Large intestine (tissue), 3 donors: ENCODE measurements around the gene INPP4B. TPM values are rescaled to one million over a fixed set of nuclear protein-coding genes. Genes with fewer than 3 reads are reported as not detected.

Experiments
- DNase-seq, 2 donors: peaks; one replicate each; pipeline versions ENCODE4 v3.0.0 to v3.0.0-alpha.2; 2013
- H3K27ac ChIP-seq: one replicate; pipeline ENCODE4 v1.5.1; 2013; ENCODE audit warnings: low read length
- H3K27me3 ChIP-seq: 2 replicates; pipeline ENCODE4 v1.6.1; 2013; ENCODE audit warnings: low read length; ENCODE audit not compliant: control insufficient read depth, insufficient read depth
- H3K36me3 ChIP-seq: 2 replicates; pipeline ENCODE4 v1.6.1; 2013; ENCODE audit warnings: low read length; ENCODE audit not compliant: control insufficient read depth, insufficient read depth
- H3K4me1 ChIP-seq: one replicate; pipeline ENCODE4 v1.6.1; 2013; ENCODE audit warnings: low read length; ENCODE audit not compliant: control insufficient read depth, insufficient read depth
- H3K4me3 ChIP-seq: one replicate; pipeline ENCODE4 v1.5.1; 2013; ENCODE audit warnings: low read length
- H3K9me3 ChIP-seq: one replicate; pipeline ENCODE4 v1.6.1; 2013; ENCODE audit warnings: mild to moderate bottlenecking, low read depth, low read length, moderate library complexity; ENCODE audit not compliant: control insufficient read depth
- WGBS: methylation state at CpG from one replicate; pipeline ENCODE4 v1.1.5; 2013; ENCODE audit warnings: low lambda C conversion rate; ENCODE audit not compliant: insufficient coverage; 5-methylcytosine and 5-hydroxymethylcytosine counted together
- polyA plus RNA-seq: library from polyadenylated mRNA; unstranded; fragments of 120-200 nt; gene quantifications from one replicate; pipeline ENCODE4 v1.2.1, GENCODE V29; 2013

Gene INPP4B
- polyA plus RNA-seq, 1 donor = 6.6 TPM

GRCh38 chr4:142034101-142034500 lies 812.0 kb downstream of the INPP4B start:
- no peak overlapping the region for H3K4me3 ChIP-seq
- H3K27me3 ChIP-seq = no peaks in the 10 kb centered on the region
- no peaks in the 10 kb centered on the region for H3K9me3 ChIP-seq
- H3K27ac ChIP-seq = no peak overlapping the region
- WGBS = no CpG with 5 or more reads among the region's 3 CpGs
- no peaks in the 10 kb centered on the region for H3K36me3 ChIP-seq
- no peaks in the 10 kb centered on the region for H3K4me1 ChIP-seq
- no peak for DNase-seq

DNA sequence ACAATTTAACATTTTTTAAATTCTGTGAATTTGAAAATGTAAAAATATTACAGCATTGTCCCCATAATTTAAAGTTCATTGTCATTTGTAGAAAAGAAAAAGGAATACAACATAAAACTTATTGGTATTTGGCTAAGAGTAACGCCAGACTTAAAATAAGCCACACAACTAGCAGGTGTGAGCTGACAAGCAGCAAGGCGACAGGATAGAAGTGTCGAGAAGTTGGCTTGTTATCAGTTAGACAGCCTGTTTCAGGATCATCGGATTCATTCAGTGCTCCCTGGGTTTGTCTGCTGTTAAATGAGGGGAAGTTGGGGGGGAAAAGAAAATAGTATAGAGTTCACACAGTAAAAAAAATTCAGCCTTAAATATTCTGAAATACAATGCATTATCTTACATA lies 816.1 kb downstream of the INPP4B start:
- H3K36me3 ChIP-seq = no peaks in the 10 kb centered on the region
- H3K27ac ChIP-seq = no peak overlapping the region
- H3K9me3 ChIP-seq = no peaks in the 10 kb centered on the region
- no peaks in the 10 kb centered on the region for H3K4me1 ChIP-seq
- no peak for DNase-seq
- H3K27me3 ChIP-seq = no peaks in the 10 kb centered on the region
- no CpG with 5 or more reads among the region's 4 CpGs for WGBS
- H3K4me3 ChIP-seq = no peak overlapping the region

DNA sequence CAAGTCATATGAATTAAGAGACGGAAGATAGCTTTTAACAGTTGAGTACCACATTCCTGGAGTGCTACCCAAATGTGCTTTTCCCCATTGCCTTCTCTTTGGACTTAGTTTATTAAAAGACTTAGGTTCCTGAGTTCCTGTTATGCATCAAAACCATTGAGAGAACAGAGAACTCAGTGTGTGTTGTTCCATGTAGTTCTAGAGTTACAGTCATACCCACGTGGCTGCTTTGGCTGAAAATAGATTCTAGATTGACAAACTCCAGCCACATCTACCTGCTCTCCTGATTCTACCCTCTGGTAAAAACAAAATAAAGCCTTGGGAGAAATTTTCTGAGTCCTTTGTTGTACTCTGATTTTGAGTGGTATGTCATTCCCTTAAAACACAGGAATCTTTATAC lies 824.3 kb downstream of the INPP4B start:
- Histone ChIP-seq H3K9me3 (no peaks in the 10 kb centered on the region), H3K4me1 (peaks cover 5% of the 10 kb centered on the region), H3K4me3 (no peak overlapping the region), H3K27me3 (no peaks in the 10 kb centered on the region), H3K27ac (no peak overlapping the region), H3K36me3 (no peaks in the 10 kb centered on the region)
- 100% methylated on average over 1 of the region's 2 CpGs for WGBS
- DNase-seq = peak in 1 of 2 donors; percentile 2

DNA sequence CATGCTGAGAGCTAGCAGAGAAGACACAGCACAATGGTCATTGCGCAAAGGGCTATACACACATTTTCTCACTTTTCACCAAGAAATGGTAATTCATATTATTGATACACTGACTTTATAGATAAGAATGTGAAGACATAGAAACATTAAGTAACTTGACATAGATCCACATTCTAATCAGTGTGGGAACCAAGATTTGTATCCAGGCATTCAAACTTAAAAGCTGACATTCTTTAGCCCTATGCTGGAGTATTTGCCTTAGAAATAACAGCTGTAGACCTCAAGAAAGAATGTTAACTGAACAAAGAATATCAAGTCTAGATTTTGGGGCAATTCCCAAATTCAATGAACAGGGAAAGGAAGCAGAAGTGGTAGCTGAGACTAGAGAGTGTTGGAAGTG lies 824.9 kb downstream of the INPP4B start:
- no CpG with 5 or more reads among the region's 1 CpG for WGBS
- Histone ChIP-seq H3K9me3 (no peaks in the 10 kb centered on the region), H3K27me3 (no peaks in the 10 kb centered on the region), H3K4me3 (no peak overlapping the region), H3K36me3 (no peaks in the 10 kb centered on the region), H3K4me1 (peaks cover 5% of the 10 kb centered on the region), H3K27ac (no peak overlapping the region)
- DNase-seq = no peak

- H3K4me1 ChIP-seq = no peaks in the 10 kb centered on the region
Measured at GRCh38 chr4:142016031-142016430, 830.1 kb downstream of the INPP4B start.

GRCh38 chr4:142009751-142010150 lies 836.4 kb downstream of the INPP4B start:
- Histone ChIP-seq H3K4me3 (no peak overlapping the region), H3K36me3 (no peaks in the 10 kb centered on the region), H3K27ac (no peak overlapping the region), H3K9me3 (no peaks in the 10 kb centered on the region), H3K4me1 (no peaks in the 10 kb centered on the region), H3K27me3 (no peaks in the 10 kb centered on the region)
- WGBS = no CpG with 5 or more reads among the region's 2 CpGs
- no peak for DNase-seq

More at GRCh38 chr4:142016031-142016430, 830.1 kb downstream of the INPP4B start:
- Histone ChIP-seq H3K27ac (no peak overlapping the region), H3K9me3 (no peaks in the 10 kb centered on the region), H3K36me3 (no peaks in the 10 kb centered on the region), H3K4me3 (no peak overlapping the region), H3K27me3 (no peaks in the 10 kb centered on the region)
- DNase-seq = no peak

DNA sequence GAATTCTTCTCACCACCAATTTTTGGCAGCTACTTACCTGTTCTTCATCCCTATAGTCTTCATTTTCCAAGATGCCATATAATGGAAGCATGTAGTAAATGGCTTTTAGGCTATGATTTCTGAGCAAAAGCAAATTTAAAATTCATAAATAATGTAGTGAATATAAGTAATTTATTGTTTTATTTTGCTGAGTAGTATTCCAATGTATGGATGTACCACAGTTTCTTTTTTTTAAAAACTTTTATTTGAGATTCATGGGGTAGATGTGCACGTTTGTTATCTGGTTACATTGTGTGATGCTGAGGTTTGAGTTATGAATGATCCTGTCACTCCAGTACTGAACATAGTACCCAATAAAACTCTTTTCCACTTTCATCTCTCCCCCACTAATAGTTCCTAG lies 840.6 kb downstream of the INPP4B start:
- Histone ChIP-seq H3K36me3 (no peaks in the 10 kb centered on the region), H3K4me3 (no peak overlapping the region), H3K9me3 (no peaks in the 10 kb centered on the region), H3K4me1 (no peaks in the 10 kb centered on the region), H3K27me3 (no peaks in the 10 kb centered on the region), H3K27ac (no peak overlapping the region)
- no peak for DNase-seq
- 86% methylated on average over 1 of the region's 1 CpG for WGBS

DNA sequence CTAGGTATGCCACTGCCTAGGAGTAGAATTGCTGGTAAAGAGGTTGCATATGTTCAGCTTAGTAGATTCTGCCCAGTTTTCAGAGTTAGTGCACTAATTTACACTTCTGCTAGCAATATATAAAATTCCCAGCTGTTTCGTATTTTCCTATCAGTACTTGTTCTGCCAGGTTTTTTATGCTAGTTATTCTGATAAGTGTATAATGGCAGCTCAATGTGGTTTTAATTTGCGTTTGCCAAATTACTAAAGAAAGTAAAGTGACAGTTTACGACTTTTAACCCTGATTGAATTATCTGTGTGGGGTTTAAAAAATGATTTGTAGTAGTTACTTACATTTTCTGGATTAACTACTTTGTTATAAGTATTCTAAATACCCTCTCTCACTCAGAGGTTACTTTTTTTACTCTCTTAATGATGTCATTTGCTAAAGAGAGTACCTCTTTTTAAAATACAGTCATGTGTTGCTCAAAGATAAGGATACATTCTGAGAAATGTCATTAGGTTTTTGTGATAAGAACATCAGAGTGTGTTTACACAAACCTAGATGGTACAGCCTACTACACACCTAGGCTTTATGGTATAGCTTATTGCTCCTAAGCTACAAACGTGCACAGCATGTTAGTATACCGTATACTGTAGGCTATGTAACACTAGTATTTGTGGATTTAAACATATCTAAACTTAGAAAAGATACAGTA lies 846.5 kb downstream of the INPP4B start:
- 67% methylated on average over 3 of the region's 5 CpGs for WGBS
- Histone ChIP-seq H3K9me3 (no peaks in the 10 kb centered on the region), H3K27me3 (no peaks in the 10 kb centered on the region), H3K27ac (no peak overlapping the region), H3K36me3 (no peaks in the 10 kb centered on the region), H3K4me1 (no peaks in the 10 kb centered on the region), H3K4me3 (no peak overlapping the region)
- peak in 1 of 2 donors; percentile 2 for DNase-seq

- H3K36me3 ChIP-seq = no peaks in the 10 kb centered on the region
- H3K4me3 ChIP-seq = no peak overlapping the region
- DNase-seq = no peak
- 14% methylated on average over 1 of the region's 1 CpG for WGBS
- no peaks in the 10 kb centered on the region for H3K27me3 ChIP-seq
- H3K9me3 ChIP-seq = no peaks in the 10 kb centered on the region
- no peaks in the 10 kb centered on the region for H3K4me1 ChIP-seq
- no peak overlapping the region for H3K27ac ChIP-seq
Measured at GRCh38 chr4:141995056-141995455, 851.0 kb downstream of the INPP4B start.

DNA sequence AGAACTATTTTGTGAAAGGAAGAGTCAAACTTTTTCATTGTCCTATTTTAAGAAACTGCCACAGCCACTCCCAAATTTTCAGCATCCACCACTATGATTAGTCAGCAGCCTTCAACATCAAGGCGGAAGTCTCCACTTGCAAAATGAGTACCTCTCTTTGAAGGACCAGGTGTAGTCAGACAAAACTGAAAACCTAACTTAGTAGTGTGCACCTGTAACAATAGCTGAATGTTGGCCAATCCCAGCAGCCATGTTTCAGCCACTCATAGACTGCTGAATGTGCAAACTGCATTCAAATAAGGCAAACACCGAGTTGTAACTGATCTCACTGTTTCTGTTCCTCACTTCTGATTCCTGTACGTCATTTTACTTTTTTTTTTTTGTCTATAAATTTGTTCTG lies 868.7 kb downstream of the INPP4B start:
- WGBS = 83% methylated on average over 1 of the region's 3 CpGs
- Histone ChIP-seq H3K27ac (no peak overlapping the region), H3K36me3 (no peaks in the 10 kb centered on the region), H3K4me1 (no peaks in the 10 kb centered on the region), H3K27me3 (no peaks in the 10 kb centered on the region), H3K9me3 (no peaks in the 10 kb centered on the region), H3K4me3 (no peak overlapping the region)
- no peak for DNase-seq
